IPS-18c (cell line): ENCODE data around the gene GDPD5.
A peak's percentile ranks its signal among the peaks of the same experiment; 100 is the strongest.

Experiments used
- H3K4me3 ChIP-seq: 2 replicates; pipeline ENCODE4 v1.7.0; 2013; ENCODE audit warnings: low read depth, mild to moderate bottlenecking, low read length, moderate library complexity; ENCODE audit not compliant: insufficient read depth
- H3K9me3 ChIP-seq: one replicate; pipeline ENCODE4 v1.6.1; 2013; ENCODE audit warnings: mild to moderate bottlenecking, low read length, moderate library complexity; ENCODE audit not compliant: control insufficient read depth, insufficient read depth

Gene GDPD5

DNA sequence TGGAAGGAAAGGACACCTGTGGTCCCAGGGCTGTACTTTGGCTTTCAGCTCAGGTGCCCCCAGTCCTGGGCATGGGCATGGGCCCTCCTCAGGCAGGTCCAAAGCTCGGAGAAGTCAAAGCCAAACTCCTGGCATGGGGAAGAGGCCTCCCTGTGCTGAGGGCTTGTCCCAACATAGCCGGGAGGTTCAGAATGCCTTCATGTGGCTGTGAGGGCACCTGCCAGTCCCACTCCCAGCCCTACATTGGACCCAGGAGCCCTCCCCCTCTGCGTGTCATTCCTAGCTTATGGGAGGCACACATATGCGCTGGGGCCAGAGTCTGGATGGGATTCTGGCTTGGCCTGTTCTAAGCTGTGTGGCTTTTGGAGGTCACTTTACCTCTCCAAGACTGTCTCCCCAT, 91.7 kb downstream of the GDPD5 start:
- Histone ChIP-seq H3K4me3 (no peak overlapping the region), H3K9me3 (peaks cover 11% of the 10 kb centered on the region)

DNA sequence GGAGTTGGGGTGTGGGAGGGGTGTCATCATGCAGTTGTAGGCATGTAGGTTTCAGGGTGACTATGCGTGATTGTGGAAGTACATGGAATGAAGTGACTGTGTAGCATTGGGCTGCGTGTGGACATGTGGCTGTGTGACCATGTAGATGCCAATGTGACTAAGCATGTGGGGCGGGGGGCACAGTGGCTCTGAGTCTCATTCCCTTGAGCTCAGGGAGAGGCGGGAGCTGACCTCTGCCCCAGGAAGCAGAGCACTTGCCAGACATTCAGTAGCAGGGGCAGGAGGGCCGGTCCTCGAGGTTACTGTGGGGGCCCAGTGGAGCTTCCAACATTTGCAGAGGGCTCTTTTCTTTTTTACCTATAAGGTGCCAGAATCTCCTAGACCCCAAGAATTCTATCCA, 92.3 kb downstream of the GDPD5 start:
- Histone ChIP-seq H3K4me3 (no peak overlapping the region), H3K9me3 (peaks cover 14% of the 10 kb centered on the region)

DNA sequence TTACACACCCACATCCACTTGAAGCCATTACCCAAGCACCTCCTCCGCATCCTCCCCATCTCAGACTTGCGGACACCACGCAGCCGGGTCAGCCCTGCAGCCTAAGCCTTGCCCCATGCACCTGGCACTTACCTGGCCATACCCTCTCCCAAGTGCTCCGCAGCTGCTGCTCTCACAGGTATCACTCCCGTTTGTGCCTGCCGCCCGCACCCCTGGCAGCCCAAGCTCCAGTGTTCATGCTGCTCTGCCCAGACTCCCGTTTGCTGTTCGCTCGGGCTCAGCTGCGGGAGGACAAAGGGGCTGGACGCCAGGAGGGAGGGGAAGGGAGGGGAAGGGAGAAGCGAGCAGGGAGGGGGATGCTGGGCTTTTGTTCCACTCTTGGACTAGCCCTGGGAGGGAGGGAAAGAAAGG, 92.8 kb downstream of the GDPD5 start, which contains the start of gene KLHL35:
Gene KLHL35, minus strand, starts transcription at position 293 of the 411 bp plus-strand sequence. CDS start 2,574 bp downstream, outside the sequence.
- H3K4me3 ChIP-seq: peak within 1 kb of the TSS; percentile 40
- H3K9me3 ChIP-seq: peaks cover 14% of the 10 kb centered on the region

DNA sequence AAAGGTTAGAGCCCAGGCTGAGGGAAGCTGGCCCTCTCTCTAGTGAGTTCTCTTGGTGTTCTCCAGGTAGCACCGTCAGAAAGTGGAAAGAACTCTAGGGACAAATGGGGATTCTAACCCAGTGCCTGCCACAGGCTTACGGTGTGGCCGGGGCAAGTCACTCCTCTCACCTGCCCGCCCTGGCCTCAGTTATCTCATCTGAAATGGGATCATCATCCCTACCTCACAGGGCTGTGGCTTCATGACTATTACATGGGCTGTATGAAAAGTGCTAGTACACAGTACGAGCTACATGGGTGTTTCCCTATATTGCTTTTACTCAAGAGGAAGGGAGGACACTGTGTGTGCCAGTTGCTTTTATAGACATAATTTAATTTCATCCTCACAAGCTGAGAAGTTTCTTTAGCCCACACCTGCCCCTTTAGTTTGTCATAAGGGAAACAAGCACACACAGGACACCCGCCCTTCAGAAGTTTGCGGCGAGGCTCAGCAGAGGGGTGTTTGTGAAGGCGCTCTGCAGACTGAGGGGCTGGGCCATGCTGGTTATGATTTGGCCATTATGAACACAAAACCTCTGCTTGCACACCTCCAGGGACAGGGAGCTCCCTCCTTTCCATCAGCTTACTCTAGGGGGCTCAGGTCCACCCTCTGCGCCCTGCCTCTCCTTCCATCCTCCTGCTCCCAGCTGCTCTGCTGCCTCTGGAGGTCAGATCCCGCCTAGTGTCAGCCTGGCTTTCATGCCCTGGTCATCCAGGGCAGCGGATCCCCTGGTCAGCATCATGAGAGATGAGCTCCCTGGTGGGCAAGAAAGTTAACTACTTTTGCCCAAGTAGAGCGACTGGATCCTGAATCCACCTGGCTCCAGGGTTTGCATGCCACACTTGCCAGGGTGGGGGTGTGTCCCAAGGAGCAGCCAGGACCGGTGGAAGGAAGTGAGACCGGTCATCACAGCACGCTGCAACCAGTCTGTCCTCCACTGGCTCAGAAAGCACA, 93.9 kb downstream of the GDPD5 start:
- H3K9me3 ChIP-seq: peaks cover 14% of the 10 kb centered on the region
- H3K4me3 ChIP-seq: no peak overlapping the region

DNA sequence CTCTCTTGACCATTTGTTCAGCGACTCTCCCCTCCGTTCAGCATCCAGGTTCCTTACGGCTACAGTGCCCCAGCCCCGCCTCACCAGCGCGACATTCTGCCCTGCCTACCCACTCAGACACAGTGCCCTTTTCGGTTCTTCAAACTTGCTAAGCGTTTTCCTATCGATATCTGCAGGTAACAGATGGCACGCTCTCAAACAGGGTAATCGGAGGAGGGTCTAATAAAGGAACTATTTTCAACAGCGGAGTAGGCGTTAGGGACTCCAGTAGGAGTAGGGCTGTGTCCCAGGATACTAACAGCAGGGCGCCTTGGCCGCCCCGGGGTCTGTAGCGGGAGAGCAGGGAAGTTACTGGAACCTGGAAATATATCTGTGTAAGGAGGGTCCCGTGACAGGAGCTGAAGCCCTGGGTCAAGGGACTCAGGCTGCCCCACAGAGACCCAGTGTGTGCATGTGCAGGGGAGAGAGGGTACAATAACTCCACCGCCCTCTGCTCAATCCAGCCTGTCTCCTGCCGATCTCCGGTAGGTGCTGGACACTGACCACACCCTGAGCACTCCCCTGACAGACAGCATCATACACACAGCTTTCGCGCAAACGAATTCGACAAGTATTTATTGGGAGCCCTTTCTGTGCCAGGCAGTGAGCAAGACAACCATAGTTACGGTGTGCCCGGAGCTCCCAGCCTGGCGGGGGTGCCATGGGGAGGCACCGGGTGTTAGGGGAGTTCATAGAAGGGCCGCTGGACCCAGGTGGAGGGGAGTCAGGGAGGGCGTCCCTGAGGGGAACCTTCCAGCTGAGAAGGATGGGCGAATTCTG, 94.8 kb downstream of the GDPD5 start:
- Histone ChIP-seq H3K4me3 (peak overlapping the region; percentile 45; the same call in 1 of the 2 replicates), H3K9me3 (peaks cover 14% of the 10 kb centered on the region)

DNA sequence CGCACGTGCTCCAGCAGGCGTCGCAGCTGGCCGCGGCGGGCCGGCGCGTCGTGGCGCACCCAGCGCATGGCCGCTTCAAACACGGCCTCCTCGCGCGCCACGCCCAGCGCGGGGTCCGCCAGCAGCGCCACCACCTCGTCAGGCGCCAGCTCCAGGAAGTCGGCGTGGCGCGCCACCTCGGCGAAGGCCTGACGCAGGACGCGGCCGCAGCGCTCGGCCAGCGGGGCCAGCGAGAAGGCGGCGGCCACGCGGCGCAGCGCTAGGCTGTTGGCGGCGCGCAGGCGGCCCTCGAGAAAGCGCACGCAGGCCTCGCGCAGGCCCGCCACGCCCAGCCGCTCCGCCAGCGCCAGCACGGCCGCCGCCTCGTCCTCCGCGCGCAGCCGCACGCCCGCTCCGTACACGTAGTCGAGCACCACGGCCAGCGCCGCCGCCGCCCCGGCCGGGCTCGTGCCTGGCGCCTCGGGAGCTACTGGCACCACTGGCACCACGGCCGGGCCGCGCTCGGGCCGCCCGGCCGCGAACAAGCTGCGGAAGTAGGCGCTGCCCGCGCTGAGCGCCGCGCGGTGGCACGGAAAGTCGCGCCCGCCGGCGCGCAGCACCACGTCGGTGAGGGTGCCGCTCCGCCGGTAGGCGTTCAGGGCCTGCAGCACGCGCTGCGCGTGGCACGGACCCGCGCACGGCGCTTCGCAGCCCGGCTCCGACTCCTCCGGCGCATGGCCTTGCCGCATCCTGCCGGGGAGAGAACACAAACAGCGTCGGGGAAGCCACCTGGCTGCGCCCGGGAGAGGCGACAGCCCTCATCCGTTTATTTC, 95.6 kb downstream of the GDPD5 start:
- peak overlapping the region; percentile 45 for H3K4me3 ChIP-seq

DNA sequence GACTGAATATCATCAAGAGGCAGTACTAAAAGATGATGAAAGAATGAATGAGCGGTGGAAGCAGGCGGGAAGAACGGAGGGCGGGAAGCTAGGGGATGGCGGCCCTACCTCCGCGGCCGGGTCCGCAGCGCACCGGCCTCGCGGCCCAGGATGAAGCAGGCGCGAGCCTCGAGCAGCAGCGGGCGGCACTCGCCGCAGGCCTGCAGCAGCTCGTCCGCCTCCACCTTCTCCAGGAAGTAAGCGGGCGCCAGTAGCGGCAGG, 96.2 kb downstream of the GDPD5 start:
- no peak overlapping the region for H3K4me3 ChIP-seq
- peaks cover 14% of the 10 kb centered on the region for H3K9me3 ChIP-seq

More for the DNA sequence above, 95.6 kb downstream of the GDPD5 start:
- peaks cover 14% of the 10 kb centered on the region for H3K9me3 ChIP-seq

DNA sequence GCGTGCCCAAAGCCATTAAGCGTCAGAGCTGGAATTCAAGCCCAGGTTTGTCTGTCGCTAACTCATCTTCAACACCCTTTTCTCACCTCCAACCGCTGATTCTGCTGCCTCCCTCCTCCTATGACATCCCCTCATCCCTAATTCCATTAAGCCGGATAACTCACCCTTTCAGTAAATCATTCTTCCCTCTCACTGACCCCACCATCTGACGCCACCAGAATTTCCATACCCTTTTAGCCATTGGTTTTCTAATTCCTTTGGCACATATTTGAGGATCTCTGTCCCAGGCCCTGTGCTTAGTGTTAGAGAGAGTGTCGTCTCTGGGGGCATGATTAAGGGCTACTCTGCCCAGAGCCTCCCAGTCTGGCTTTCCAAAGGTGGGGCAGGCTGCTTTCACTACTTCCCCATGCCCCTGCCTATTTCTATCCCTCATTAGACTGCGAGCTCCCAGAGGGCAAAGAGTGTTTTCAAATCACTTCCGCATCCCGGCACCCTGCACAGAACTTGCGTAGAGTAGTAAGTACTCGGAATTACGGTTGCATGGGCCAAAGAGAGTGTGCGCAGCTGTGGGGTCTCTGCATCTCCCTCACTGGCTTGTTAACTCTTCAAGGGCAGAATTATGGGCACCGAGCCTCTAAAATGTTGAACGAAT, 96.6 kb downstream of the GDPD5 start:
- Histone ChIP-seq H3K4me3 (no peak overlapping the region; the same call in 1 of the 2 replicates), H3K9me3 (peaks cover 14% of the 10 kb centered on the region)

DNA sequence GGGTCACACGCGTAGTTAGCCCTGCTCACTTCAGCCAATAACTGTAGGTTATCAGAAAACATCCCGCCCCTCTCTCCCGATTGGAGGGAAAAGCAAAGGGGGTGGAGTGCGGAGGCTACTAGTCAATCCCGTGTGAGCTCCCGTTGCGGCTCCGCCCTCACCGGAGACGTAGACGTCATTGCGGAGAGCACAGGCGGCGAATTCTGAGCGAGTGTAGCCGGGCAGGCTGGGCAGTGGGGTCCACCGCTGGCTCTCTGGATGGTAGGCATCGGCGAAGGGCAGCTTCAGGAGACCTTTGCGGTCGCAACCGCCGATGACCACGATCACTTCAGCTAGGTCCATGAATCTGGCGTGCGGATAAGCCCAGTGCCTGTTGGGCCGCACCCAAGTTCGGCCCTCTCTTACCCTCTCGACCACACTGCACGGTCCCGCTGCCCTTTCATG, 97.4 kb downstream of the GDPD5 start:
- Histone ChIP-seq H3K4me3 (no peak overlapping the region), H3K9me3 (peaks cover 14% of the 10 kb centered on the region)

DNA sequence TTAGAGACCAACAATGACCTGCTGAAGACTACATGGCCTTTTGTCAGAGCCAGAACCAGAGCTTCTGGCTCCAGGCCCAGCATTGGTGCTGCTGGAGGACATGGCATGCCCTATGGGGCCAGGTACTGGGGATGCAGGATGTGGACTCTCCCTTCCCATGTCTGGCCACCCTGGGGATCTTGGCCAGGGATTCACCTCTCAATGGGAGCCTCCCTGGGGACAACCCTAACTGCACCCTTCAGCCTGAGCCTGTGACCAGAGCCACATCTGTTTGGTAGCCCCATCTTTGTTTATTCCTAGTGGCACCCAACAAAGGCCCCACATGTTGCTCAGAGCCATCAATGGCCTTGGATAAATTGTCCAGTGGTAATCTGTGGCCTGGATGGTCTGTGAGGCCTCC, 98.6 kb downstream of the GDPD5 start:
- H3K9me3 ChIP-seq: peaks cover 14% of the 10 kb centered on the region
- no peak overlapping the region for H3K4me3 ChIP-seq

DNA sequence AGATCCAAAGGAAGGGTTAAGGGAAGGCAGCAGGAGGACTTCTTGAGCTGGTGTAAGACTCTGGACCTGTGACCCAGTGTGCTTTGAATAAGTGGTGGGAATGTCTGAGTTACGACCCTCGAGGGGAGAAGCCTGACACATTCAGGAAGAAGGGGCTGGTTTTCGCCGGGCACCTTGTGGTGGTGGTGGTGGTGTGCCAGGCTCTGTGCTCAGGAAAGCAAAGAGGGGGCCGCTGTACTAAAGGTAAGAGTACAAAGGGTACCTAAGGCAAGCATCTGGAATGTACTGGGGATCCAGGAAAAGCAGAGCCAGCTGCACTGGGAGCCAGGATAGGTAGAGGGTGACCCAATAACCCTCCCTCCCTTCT, 99.0 kb downstream of the GDPD5 start:
- Histone ChIP-seq H3K9me3 (peaks cover 14% of the 10 kb centered on the region), H3K4me3 (no peak overlapping the region)

DNA sequence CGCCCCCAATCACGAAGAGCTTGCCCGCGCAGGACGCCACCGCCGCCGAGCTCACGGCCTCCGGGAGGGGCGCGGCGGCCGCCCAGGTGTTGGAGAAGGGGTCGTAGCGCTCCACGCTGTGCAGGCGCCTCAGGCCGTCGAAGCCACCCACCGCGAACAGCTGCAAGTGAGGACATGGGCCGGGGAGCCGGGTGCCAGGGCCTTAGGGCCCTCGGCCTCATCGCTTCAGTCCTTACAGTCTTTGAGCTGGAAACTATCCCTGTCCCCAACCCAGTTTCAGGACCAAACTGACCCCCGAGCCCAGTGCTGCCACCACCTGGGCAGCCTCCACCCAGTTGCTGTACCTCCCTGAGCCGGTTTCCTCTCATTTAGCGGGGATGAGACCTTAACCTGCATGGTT, 100.3 kb downstream of the GDPD5 start:
- Histone ChIP-seq H3K4me3 (no peak overlapping the region), H3K9me3 (peaks cover 12% of the 10 kb centered on the region)

DNA sequence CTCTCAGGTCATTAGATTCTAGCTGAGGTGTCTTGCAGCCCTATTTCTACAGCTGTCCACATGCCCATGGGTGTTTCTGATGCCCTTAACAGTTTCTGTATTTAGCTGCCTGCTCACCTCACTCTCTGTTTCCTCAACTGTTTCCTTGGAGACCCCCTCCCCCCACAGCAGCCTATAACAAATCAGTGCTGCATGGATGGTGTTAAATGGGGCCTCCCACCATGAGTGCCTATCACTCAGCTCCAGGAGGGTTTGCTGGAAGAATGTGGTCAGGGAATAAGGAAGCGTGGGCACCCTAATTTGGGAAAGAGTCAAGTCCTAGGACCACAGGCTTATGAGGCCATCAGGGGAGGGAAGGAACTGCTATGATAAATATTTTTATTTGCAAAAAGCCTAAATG, 101.3 kb downstream of the GDPD5 start:
- Histone ChIP-seq H3K4me3 (no peak overlapping the region), H3K9me3 (peaks cover 6% of the 10 kb centered on the region)

DNA sequence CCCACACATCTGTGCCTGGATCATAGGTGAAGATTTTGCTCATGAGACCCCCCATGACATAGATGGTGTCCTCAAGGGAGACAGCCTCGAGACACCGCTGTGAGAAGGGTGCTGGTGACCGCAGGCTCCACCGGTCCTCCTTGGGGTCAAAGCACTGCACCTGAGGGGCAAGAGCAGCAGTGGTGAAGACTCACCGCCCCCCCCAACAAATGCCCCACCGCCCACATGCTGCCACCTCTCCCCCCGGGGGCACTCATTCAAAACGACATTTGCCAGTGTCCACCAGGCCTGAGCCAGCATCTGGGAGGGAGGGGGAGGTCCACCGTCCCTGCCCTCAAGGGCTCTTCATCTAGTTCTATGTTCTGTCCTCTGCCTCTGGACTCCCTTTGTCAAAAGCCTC, 102.0 kb downstream of the GDPD5 start:
- H3K4me3 ChIP-seq: no peak overlapping the region
- no peaks in the 10 kb centered on the region for H3K9me3 ChIP-seq

DNA sequence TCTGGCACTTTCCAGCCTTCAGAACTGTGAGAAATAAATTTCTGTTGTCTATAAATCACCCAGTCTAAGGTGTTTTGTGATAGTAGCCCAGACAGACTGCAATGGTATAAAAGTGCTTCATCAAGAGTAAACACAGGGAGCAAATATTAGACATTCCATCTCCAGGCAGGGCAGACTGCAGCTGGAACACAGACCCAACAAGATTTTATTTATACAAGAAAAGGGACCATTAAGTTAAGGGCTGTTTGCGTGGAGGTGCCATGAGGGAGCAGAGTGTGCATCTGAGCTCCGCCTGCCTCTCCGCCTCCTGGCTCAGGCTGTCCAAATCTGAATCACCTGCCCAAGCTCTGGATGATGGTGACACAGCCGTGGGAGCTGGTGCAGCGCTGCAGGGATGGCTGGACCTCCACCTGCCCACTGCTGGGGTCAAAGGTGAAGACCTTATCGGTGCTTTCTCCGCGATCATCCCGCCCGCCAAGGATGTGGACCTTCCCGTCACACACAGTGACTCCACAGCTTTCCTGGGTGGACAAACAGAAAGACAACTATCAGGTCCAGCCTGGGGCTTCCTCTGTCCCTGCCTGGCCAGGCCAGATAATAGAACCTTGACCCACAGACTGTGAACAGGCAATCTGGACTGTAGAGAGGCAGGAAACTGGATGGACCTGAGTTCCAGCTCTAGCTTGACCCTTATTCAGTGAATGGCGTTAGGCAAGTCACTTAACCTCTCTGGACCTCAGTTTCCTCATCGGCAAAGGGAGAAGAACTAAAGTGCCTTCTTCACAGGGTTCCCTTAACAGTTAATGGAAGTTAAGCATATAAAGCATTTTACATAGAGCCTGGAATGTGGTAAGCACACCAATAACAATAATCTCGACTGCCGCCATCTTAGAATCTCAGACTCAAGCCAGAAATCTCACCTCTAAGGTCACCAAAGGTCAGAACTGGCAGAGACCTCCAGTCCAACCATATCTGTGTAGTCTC, 103.2 kb downstream of the GDPD5 start:
- Histone ChIP-seq H3K4me3 (no peak overlapping the region), H3K9me3 (no peaks in the 10 kb centered on the region)

DNA sequence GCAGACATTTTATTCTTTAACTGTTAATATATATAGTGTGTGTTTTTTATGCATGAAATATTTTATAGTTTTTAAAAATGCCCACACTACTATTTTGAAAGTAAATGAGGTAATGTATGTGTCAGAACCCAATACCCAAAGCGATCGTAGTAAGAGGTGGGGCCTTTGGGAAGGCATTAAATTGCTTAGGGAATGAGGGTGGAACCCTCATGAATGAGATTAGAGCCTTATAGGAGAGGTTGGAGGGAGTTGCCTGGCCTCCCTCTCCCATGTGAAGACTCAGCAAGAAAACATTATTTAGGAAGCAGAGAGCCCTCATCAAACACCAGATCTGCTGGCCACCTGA, 103.9 kb downstream of the GDPD5 start:
- Histone ChIP-seq H3K4me3 (no peak overlapping the region), H3K9me3 (no peaks in the 10 kb centered on the region)
